ENCODE results near the gene TRIM15.

TRIM15 gene

GRCh38 chr6:30178837-30179236 is 15.5 kb downstream of the TRIM15 start:
- H3K9me3 ChIP-seq (ENCODE audit: insufficient read depth, low read length), result peaks cover 5% of the 10 kb centered on the region; the same call in 1 of the 2 replicates
- no peak overlapping the region for H3K27ac ChIP-seq (ENCODE audit: low read depth, low read length)
- H3K79me2 ChIP-seq (ENCODE audit: insufficient read depth, low read length), result no peaks in the 10 kb centered on the region
- H3K36me3 ChIP-seq (ENCODE audit: low read length), result peaks cover 4% of the 10 kb centered on the region; the same call in 1 of the 2 replicates
- no peak overlapping the region for H3K9ac ChIP-seq (ENCODE audit: low read length)
- H3K27me3 ChIP-seq (ENCODE audit: low read length), result no peaks in the 10 kb centered on the region
- H3K9me2 ChIP-seq (replicated peaks; ENCODE audit: insufficient read depth, low read length), result no peaks in the 10 kb centered on the region
- H3F3A ChIP-seq (ENCODE audit: insufficient read depth), result no peaks in the 10 kb centered on the region
- no peak overlapping the region for H3K4me3 ChIP-seq (ENCODE audit: insufficient read depth, low read length, poor library complexity, severe bottlenecking)
- no peak for TF ChIP-seq EZH2phosphoT487 (conservative IDR thresholded peaks at IDR 0.05; ENCODE audit: low read length)
- TF ChIP-seq, protein P1, sequence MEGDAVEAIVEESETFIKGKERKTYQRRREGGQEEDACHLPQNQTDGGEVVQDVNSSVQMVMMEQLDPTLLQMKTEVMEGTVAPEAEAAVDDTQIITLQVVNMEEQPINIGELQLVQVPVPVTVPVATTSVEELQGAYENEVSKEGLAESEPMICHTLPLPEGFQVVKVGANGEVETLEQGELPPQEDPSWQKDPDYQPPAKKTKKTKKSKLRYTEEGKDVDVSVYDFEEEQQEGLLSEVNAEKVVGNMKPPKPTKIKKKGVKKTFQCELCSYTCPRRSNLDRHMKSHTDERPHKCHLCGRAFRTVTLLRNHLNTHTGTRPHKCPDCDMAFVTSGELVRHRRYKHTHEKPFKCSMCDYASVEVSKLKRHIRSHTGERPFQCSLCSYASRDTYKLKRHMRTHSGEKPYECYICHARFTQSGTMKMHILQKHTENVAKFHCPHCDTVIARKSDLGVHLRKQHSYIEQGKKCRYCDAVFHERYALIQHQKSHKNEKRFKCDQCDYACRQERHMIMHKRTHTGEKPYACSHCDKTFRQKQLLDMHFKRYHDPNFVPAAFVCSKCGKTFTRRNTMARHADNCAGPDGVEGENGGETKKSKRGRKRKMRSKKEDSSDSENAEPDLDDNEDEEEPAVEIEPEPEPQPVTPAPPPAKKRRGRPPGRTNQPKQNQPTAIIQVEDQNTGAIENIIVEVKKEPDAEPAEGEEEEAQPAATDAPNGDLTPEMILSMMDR (IDR thresholded peaks at IDR 0.05; ENCODE audit: insufficient read depth, low read length, poor library complexity, severe bottlenecking), result no peak
- H4K20me1 ChIP-seq (ENCODE audit: low read depth, low read length), result no peaks in the 10 kb centered on the region
- no peak overlapping the region for H2AFZ ChIP-seq (ENCODE audit: low read depth, low read length, severe bottlenecking)
- no peak overlapping the region for H3K4me2 ChIP-seq (ENCODE audit: low read depth, low read length, poor library complexity, severe bottlenecking)

- H3K9me2 ChIP-seq (replicated peaks; ENCODE audit: insufficient read depth, low read length), result no peaks in the 10 kb centered on the region
- H3K27ac ChIP-seq (ENCODE audit: low read depth, low read length), result no peak overlapping the region
- peaks cover 5% of the 10 kb centered on the region; the same call in 1 of the 2 replicates for H3K9me3 ChIP-seq (ENCODE audit: insufficient read depth, low read length)
- no peak overlapping the region for H3K4me3 ChIP-seq (ENCODE audit: insufficient read depth, low read length, poor library complexity, severe bottlenecking)
- H4K20me1 ChIP-seq (ENCODE audit: low read depth, low read length), result no peaks in the 10 kb centered on the region
- no peaks in the 10 kb centered on the region for H3F3A ChIP-seq (ENCODE audit: insufficient read depth)
- no peak overlapping the region for H2AFZ ChIP-seq (ENCODE audit: low read depth, low read length, severe bottlenecking)
- no peak overlapping the region for H3K4me2 ChIP-seq (ENCODE audit: low read depth, low read length, poor library complexity, severe bottlenecking)
- H3K27me3 ChIP-seq (ENCODE audit: low read length), result no peaks in the 10 kb centered on the region
- H3K36me3 ChIP-seq (ENCODE audit: low read length), result peaks cover 4% of the 10 kb centered on the region; the same call in 1 of the 2 replicates
- no peaks in the 10 kb centered on the region for H3K79me2 ChIP-seq (ENCODE audit: insufficient read depth, low read length)
- no peak overlapping the region for H3K9ac ChIP-seq (ENCODE audit: low read length)
- TF ChIP-seq EZH2phosphoT487 (conservative IDR thresholded peaks at IDR 0.05; ENCODE audit: low read length), result no peak
- TF ChIP-seq, protein P1 (IDR thresholded peaks at IDR 0.05; ENCODE audit: insufficient read depth, low read length, poor library complexity, severe bottlenecking), result no peak
These were observed 16.8 kb downstream of the TRIM15 start for GRCh38 chr6:30180145-30180544.

GRCh38 chr6:30184417-30185031 is 21.2 kb downstream of the TRIM15 start:
- 0 out of 2 replicates have a peak, but pooled peaks cover 4% of the 10 kb centered on the region for H3F3A ChIP-seq (ENCODE audit: insufficient read depth)
- no peak overlapping the region for H3K9ac ChIP-seq (ENCODE audit: low read length)
- H3K27ac ChIP-seq (ENCODE audit: low read depth, low read length), result no peak overlapping the region
- H4K20me1 ChIP-seq (ENCODE audit: low read depth, low read length), result no peaks in the 10 kb centered on the region
- no peaks in the 10 kb centered on the region for H3K9me2 ChIP-seq (replicated peaks; ENCODE audit: insufficient read depth, low read length)
- H3K4me2 ChIP-seq (ENCODE audit: low read depth, low read length, poor library complexity, severe bottlenecking), result no peak overlapping the region
- H3K36me3 ChIP-seq (ENCODE audit: low read length), result peaks cover 28% of the 10 kb centered on the region; the same call in 1 of the 2 replicates
- no peaks in the 10 kb centered on the region for H3K79me2 ChIP-seq (ENCODE audit: insufficient read depth, low read length)
- TF ChIP-seq, protein P1 (IDR thresholded peaks at IDR 0.05; ENCODE audit: insufficient read depth, low read length, poor library complexity, severe bottlenecking), result no peak
- TF ChIP-seq EZH2phosphoT487 (conservative IDR thresholded peaks at IDR 0.05; ENCODE audit: low read length), result no peak
- peaks cover 4% of the 10 kb centered on the region; the same call in 1 of the 2 replicates for H3K9me3 ChIP-seq (ENCODE audit: insufficient read depth, low read length)
- H3K4me3 ChIP-seq (ENCODE audit: insufficient read depth, low read length, poor library complexity, severe bottlenecking), result no peak overlapping the region
- H2AFZ ChIP-seq (ENCODE audit: low read depth, low read length, severe bottlenecking), result no peak overlapping the region
- H3K27me3 ChIP-seq (ENCODE audit: low read length), result no peaks in the 10 kb centered on the region
